Measurements from ENCODE around the gene STRA8.

The STRA8 gene

GRCh38 chr7:135242096-135242684, 8.6 kb downstream of the STRA8 start:
- no peak overlapping the region for H3K4me3 ChIP-seq (ENCODE audit: low read depth, low read length)
- DNase-seq (ENCODE audit: low read depth): no peak
- TF ChIP-seq MAX (IDR thresholded peaks at IDR 0.05; ENCODE audit: low read depth, low read length) (no peak), MYC (IDR thresholded peaks at IDR 0.05; ENCODE audit: low read depth, low read length) (no peak), CTCF (IDR thresholded peaks at IDR 0.05; ENCODE audit: low read depth, low read length) (no peak), POLR2A (IDR thresholded peaks at IDR 0.05; ENCODE audit: extremely low read depth, insufficient read length) (no peak)

GRCh38 chr7:135245226-135246190, 11.9 kb downstream of the STRA8 start:
- no peak for TF ChIP-seq MYC (IDR thresholded peaks at IDR 0.05; ENCODE audit: low read depth, low read length)
- TF ChIP-seq MAX (IDR thresholded peaks at IDR 0.05; ENCODE audit: low read depth, low read length): no peak
- TF ChIP-seq POLR2A (IDR thresholded peaks at IDR 0.05; ENCODE audit: extremely low read depth, insufficient read length): no peak
- no peak for TF ChIP-seq CTCF (IDR thresholded peaks at IDR 0.05; ENCODE audit: low read depth, low read length)
- no peak for DNase-seq (ENCODE audit: low read depth)
- no peak overlapping the region for H3K4me3 ChIP-seq (ENCODE audit: low read depth, low read length)

- DNase-seq (ENCODE audit: low read depth): no peak
- H3K4me3 ChIP-seq (ENCODE audit: low read depth, low read length): no peak overlapping the region
- no peak for TF ChIP-seq MYC (IDR thresholded peaks at IDR 0.05; ENCODE audit: low read depth, low read length)
- TF ChIP-seq MAX (IDR thresholded peaks at IDR 0.05; ENCODE audit: low read depth, low read length): no peak
- TF ChIP-seq CTCF (IDR thresholded peaks at IDR 0.05; ENCODE audit: low read depth, low read length): no peak
- TF ChIP-seq POLR2A (IDR thresholded peaks at IDR 0.05; ENCODE audit: extremely low read depth, insufficient read length): no peak
Observed at GRCh38 chr7:135246191-135246825, 12.7 kb downstream of the STRA8 start.

- H3K4me3 ChIP-seq (ENCODE audit: low read depth, low read length): no peak overlapping the region
- no peak for DNase-seq (ENCODE audit: low read depth)
- TF ChIP-seq CTCF (IDR thresholded peaks at IDR 0.05; ENCODE audit: low read depth, low read length): no peak
- no peak for TF ChIP-seq MAX (IDR thresholded peaks at IDR 0.05; ENCODE audit: low read depth, low read length)
- no peak for TF ChIP-seq POLR2A (IDR thresholded peaks at IDR 0.05; ENCODE audit: extremely low read depth, insufficient read length)
- no peak for TF ChIP-seq MYC (IDR thresholded peaks at IDR 0.05; ENCODE audit: low read depth, low read length)
Observed at GRCh38 chr7:135247746-135248471, 14.3 kb downstream of the STRA8 start.

- TF ChIP-seq POLR2A (IDR thresholded peaks at IDR 0.05; ENCODE audit: extremely low read depth, insufficient read length): no peak
- TF ChIP-seq MYC (IDR thresholded peaks at IDR 0.05; ENCODE audit: low read depth, low read length): no peak
- no peak for TF ChIP-seq CTCF (IDR thresholded peaks at IDR 0.05; ENCODE audit: low read depth, low read length)
- TF ChIP-seq MAX (IDR thresholded peaks at IDR 0.05; ENCODE audit: low read depth, low read length): no peak
- no peak overlapping the region for H3K4me3 ChIP-seq (ENCODE audit: low read depth, low read length)
- DNase-seq (ENCODE audit: low read depth): no peak
Observed at GRCh38 chr7:135248546-135248945, 14.9 kb downstream of the STRA8 start.
